Measurements from ENCODE around the gene KY. TPM values are rescaled to one million over a fixed set of nuclear protein-coding genes. Genes with fewer than 3 reads are reported as not detected.
"Not testable (repeated sequence)": the region's sequence is repeated elsewhere in the genome, so short reads cannot be mapped to it uniquely, and the experiment has no call there.

Gene KY
- total RNA-seq, 4 donors from 2014 or later: 0.09 to 0.13 TPM; not detected in 2

DNA sequence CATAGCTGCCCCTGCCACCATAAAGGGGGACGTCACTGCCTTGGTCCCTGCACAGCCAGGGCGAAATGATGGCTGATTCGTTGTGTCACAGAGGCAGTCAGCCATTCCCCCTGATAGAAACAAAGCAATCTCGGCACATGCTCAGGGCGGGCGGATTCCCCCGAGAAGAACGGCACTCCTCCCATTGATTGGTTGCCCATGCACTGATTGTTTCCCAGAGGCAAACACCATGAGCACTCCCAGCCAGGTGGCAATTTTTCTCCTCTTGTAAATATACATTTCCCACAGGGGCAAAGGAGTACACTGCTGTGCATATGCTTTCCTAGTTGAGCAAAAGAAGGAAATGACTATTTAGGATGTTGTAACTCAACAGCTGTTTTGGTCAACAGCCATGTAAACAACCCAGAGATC lies 56.5 kb downstream of the KY start:
- no peak for TF ChIP-seq CTCF (IDR thresholded peaks at IDR 0.05)
- no peak for DNase-seq (ENCODE audit: low spot score)
- ATAC-seq (ENCODE audit: low FRiP score): no peak

- no peak for DNase-seq (ENCODE audit: low spot score)
- TF ChIP-seq CTCF (IDR thresholded peaks at IDR 0.05): no peak
- no peak for ATAC-seq (ENCODE audit: low FRiP score)
These were observed 58.0 kb downstream of the KY start for GRCh38 chr3:134592806-134593205.

DNA sequence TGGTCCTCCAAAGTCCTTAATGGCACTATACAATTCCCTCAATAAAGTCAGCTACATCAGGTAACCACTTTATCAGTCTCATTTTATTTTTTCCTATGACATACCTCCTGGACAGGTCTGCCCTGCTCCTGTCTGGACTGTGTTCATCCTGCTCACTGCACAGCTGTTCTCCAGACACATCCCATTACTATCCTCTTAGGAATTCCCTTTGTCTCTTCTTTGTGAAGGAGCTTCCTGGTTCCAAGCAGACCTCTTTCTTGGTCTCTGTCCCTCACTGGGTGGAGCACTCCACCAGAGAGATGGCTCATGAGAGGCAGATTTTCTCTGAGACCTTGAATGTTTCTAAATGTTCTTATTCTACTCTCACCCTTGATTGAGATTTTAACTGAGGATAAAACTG lies 60.1 kb downstream of the KY start:
- TF ChIP-seq CTCF (IDR thresholded peaks at IDR 0.05): no peak
- DNase-seq (ENCODE audit: low spot score) (no peak), ATAC-seq (ENCODE audit: low FRiP score) (no peak)

DNA sequence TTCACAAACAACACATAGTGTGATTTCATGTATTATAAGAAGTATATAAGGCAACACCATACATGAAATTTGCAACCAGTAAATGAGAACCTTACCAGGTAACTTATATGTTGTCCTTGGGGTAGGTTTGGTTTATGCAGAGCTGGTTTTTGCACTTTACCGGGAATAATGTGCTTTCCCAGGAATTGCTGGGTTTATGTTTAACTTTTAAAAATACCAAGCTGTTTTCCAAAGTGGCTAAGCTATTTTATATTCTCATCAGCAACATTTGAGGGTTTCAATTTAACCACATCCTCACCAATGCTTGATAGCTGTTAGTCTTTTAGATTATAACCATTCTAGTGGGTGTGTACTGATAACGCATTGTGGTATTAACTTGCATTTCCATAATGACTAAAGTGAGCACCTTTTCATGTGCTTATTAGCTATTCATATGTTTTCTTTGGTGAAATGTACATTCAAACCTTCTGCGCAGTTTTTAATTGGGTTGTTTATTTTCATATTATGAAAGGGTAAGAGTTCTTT lies 71.6 kb downstream of the KY start:
- no peak for ATAC-seq (ENCODE audit: low FRiP score)
- TF ChIP-seq CTCF (IDR thresholded peaks at IDR 0.05): no peak
- no peak for DNase-seq (ENCODE audit: low spot score)

- no peak for TF ChIP-seq CTCF (IDR thresholded peaks at IDR 0.05)
- no peak for ATAC-seq (ENCODE audit: low FRiP score)
These were observed 74.0 kb downstream of the KY start for GRCh38 chr3:134576831-134577230.

GRCh38 chr3:134576426-134576825 lies 74.4 kb downstream of the KY start:
- ATAC-seq (ENCODE audit: low FRiP score) (no peak), DNase-seq (ENCODE audit: low spot score) (no peak)
- no peak for TF ChIP-seq CTCF (IDR thresholded peaks at IDR 0.05)

More at GRCh38 chr3:134576831-134577230, 74.0 kb downstream of the KY start:
- DNase-seq (ENCODE audit: low spot score): no peak

- not testable (repeated sequence) for ATAC-seq (ENCODE audit: low FRiP score); DNase-seq (ENCODE audit: low spot score)
These were observed 80.9 kb downstream of the KY start for GRCh38 chr3:134569899-134570298.

- ATAC-seq (ENCODE audit: low FRiP score): no peak
- no peak for DNase-seq (ENCODE audit: low spot score)
- TF ChIP-seq CTCF (IDR thresholded peaks at IDR 0.05): no peak
These were observed 82.0 kb downstream of the KY start for GRCh38 chr3:134568790-134569189.
